Measurements from ENCODE around the gene GPT2.
"Not testable (repeated sequence)": the region's sequence is repeated elsewhere in the genome, so short reads cannot be mapped to it uniquely, and the experiment has no call there.

The GPT2 gene

GRCh38 chr16:46930861-46931260 is 46.7 kb downstream of the GPT2 start:
- TF ChIP-seq CTCF (IDR thresholded peaks at IDR 0.05; ENCODE audit: low read depth, low read length): no peak
- H3K4me3 ChIP-seq (ENCODE audit: low read depth, low read length): no peak overlapping the region
- DNase-seq (ENCODE audit: low read depth, low spot score): no peak
- in situ Hi-C loops (cut with HindIII; ENCODE audit: low sequenced_read_pairs): no loop called here

- no peak for DNase-seq (ENCODE audit: low read depth, low spot score)
- in situ Hi-C loops (cut with HindIII; ENCODE audit: low sequenced_read_pairs): no loop called here
- H3K4me3 ChIP-seq (ENCODE audit: low read depth, low read length): no peak overlapping the region
- no peak for TF ChIP-seq CTCF (IDR thresholded peaks at IDR 0.05; ENCODE audit: low read depth, low read length)
These were observed 48.6 kb downstream of the GPT2 start for GRCh38 chr16:46932802-46933201.

- TF ChIP-seq CTCF (IDR thresholded peaks at IDR 0.05; ENCODE audit: low read depth, low read length): no peak
- in situ Hi-C loops (cut with HindIII; ENCODE audit: low sequenced_read_pairs): no loop called here
- no peak overlapping the region for H3K4me3 ChIP-seq (ENCODE audit: low read depth, low read length)
- no peak for DNase-seq (ENCODE audit: low read depth, low spot score)
These were observed 53.4 kb downstream of the GPT2 start for GRCh38 chr16:46937536-46937935.

- DNase-seq (ENCODE audit: low read depth, low spot score); H3K4me3 ChIP-seq (ENCODE audit: low read depth, low read length): not testable (repeated sequence)
These were observed 60.6 kb downstream of the GPT2 start for GRCh38 chr16:46944713-46945112.

GRCh38 chr16:46947900-46948547 is 63.9 kb downstream of the GPT2 start:
- TF ChIP-seq CTCF (IDR thresholded peaks at IDR 0.05; ENCODE audit: low read depth, low read length): peak; percentile 55
- in situ Hi-C loops (cut with HindIII; ENCODE audit: low sequenced_read_pairs): no loop called here
- no peak overlapping the region for H3K4me3 ChIP-seq (ENCODE audit: low read depth, low read length)
- DNase-seq (ENCODE audit: low read depth, low spot score): peak; percentile 48

More at GRCh38 chr16:46944713-46945112, 60.6 kb downstream of the GPT2 start:
- in situ Hi-C loops (cut with HindIII; ENCODE audit: low sequenced_read_pairs): not testable (repeated sequence)

GRCh38 chr16:46948548-46949166 is 64.5 kb downstream of the GPT2 start:
- no peak overlapping the region for H3K4me3 ChIP-seq (ENCODE audit: low read depth, low read length)
- in situ Hi-C loops (cut with HindIII; ENCODE audit: low sequenced_read_pairs): no loop called here
- no peak for DNase-seq (ENCODE audit: low read depth, low spot score)
- TF ChIP-seq CTCF (IDR thresholded peaks at IDR 0.05; ENCODE audit: low read depth, low read length): no peak

- no peak for TF ChIP-seq CTCF (IDR thresholded peaks at IDR 0.05; ENCODE audit: low read depth, low read length)
- H3K4me3 ChIP-seq (ENCODE audit: low read depth, low read length): no peak overlapping the region
- in situ Hi-C loops (cut with HindIII; ENCODE audit: low sequenced_read_pairs): no loop called here
- no peak for DNase-seq (ENCODE audit: low read depth, low spot score)
These were observed 65.2 kb downstream of the GPT2 start for GRCh38 chr16:46949241-46949892.

All from astrocyte of the spinal cord (primary cell).